Raji (cell line): ENCODE data around the gene SLC46A1.

ENCODE experiments used
- POLR2A ChIP-seq: IDR thresholded peaks from 2 replicates; pipeline ENCODE4 v1.6.1; 2011; ENCODE audit warnings: low read depth, low read length, control low read depth; ENCODE audit not compliant: insufficient read depth

The SLC46A1 gene

GRCh38 chr17:28347261-28347891 is 58.6 kb downstream of the SLC46A1 start:
- TF ChIP-seq POLR2A: no peak

GRCh38 chr17:28346746-28347246 is 59.2 kb downstream of the SLC46A1 start:
- TF ChIP-seq POLR2A: no peak

GRCh38 chr17:28346199-28346580 is 59.8 kb downstream of the SLC46A1 start:
- TF ChIP-seq POLR2A: no peak

- no peak for TF ChIP-seq POLR2A
Observed at GRCh38 chr17:28345419-28346198, 60.4 kb downstream of the SLC46A1 start.
